Central memory CD4-positive, alpha-beta T cell (primary cell): ENCODE measurements around the gene KDM4D.
"Not testable (repeated sequence)": the region's sequence is repeated elsewhere in the genome, so short reads cannot be mapped to it uniquely, and the experiment has no call there.

Source experiments
- DNase-seq: peaks from one replicate; pipeline ENCODE4 v3.0.0; 2022

Gene KDM4D

GRCh38 chr11:95035316-95035715, 61.8 kb downstream of the KDM4D start:
- DNase-seq: no peak

DNA sequence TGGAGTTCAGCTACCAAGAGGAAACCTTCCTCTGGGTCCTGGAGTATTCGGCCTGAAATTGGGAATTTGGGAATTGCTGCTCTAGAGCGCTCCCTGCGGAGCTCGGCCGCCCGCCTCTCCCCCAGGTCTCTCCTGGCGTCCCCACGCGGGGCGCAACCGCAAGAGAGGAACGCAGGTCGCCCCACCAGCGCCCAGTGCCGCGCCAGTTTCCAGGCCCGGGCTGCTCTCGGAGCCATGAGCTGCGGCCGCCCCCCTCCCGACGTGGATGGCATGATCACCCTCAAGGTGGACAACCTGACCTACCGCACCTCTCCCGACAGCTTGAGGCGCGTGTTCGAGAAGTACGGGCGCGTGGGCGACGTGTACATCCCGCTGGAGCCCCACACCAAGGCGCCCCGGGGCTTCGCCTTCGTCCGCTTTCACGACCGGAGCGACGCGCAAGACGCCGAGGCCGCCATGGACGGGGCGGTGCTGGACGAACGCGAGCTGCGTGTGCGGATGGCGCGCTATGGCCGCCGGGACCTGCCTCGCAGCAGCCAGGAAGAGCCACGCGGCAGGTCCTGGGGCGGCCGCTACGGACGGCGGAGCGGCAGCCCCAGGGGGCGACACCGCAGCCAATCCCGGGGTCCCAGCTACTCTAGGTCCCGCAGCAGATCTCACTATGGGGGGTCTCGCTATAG, 64.0 kb downstream of the KDM4D start:
- not testable (repeated sequence) for DNase-seq

- DNase-seq: no peak
Observed at GRCh38 chr11:95042239-95042638, 68.7 kb downstream of the KDM4D start.

DNA sequence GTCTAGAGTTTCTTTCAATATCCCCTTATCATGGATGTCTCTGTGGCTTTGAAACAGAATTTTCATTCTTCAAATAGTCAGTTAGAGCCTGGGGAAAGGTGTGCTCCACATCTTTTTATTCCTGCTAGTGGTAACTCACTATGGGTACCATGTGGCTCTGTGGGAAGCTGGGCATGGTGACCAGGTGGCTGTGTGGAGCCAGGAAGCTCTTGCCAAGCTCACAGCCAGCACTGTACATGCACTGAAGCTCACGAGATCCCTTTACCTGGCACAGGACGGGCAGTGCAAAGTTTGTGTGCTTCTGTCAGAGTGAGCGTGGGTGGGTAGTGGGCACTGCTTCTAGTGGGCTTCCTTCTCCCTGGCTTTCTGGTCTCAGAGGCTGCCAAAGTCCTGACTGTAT, 69.4 kb downstream of the KDM4D start:
- DNase-seq: no peak

- DNase-seq: no peak
Observed at GRCh38 chr11:95044010-95044409, 70.5 kb downstream of the KDM4D start.

GRCh38 chr11:95045812-95046211, 72.3 kb downstream of the KDM4D start:
- DNase-seq: no peak
